Loucy (cell line): Measurements from ENCODE around the gene LRRC61.
"Not testable (repeated sequence)": the region's sequence is repeated elsewhere in the genome, so short reads cannot be mapped to it uniquely, and the experiment has no call there.

Source experiments
- EZH2phosphoT487 ChIP-seq: fragments of 200-600 bp; IDR thresholded peaks from 2 replicates; pipeline ENCODE4 v1.6.1; 2018; ENCODE audit warnings: antibody characterized with exemption, mild to moderate bottlenecking, moderate library complexity, borderline replicate concordance
- TF ChIP-seq, protein P1 (sequence below): fragments of 200-600 bp; sonication (generic); conservative IDR thresholded peaks from 2 replicates; pipeline ENCODE4 v1.5.1; 2014; ENCODE audit warnings: mild to moderate bottlenecking, antibody characterized with exemption, low read length

DNA sequence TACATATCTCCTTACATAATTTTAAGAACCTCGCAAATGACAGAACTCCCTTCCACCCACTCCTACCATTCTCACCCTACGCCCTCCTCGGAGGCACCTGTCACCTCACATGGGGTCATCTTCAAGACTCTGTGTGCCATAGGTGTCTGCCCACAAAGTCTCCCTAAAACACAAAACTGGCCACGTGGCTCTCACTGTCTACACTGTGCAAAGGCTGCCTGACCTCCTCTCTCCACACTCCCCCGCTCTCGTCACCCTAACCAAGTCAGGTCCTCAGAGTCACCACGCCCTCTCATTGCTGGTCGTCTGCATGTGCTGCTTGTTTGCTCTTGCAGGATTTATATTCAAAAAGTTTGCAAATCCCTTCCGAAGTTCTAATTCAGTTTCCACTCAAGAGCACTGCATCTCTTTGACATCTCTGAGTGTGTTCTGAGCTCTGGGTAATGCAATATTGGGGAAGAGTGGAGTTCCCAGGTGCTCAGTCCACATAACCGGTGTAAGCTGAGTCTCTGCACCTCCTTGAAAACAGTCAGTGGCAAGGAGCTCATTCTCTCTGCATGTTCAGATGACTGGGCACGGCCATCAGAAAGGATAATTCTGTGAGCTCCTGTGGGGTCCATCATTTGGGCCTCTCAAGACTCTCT, 17.8 kb upstream of the LRRC61 start:
- TF ChIP-seq, protein P1, sequence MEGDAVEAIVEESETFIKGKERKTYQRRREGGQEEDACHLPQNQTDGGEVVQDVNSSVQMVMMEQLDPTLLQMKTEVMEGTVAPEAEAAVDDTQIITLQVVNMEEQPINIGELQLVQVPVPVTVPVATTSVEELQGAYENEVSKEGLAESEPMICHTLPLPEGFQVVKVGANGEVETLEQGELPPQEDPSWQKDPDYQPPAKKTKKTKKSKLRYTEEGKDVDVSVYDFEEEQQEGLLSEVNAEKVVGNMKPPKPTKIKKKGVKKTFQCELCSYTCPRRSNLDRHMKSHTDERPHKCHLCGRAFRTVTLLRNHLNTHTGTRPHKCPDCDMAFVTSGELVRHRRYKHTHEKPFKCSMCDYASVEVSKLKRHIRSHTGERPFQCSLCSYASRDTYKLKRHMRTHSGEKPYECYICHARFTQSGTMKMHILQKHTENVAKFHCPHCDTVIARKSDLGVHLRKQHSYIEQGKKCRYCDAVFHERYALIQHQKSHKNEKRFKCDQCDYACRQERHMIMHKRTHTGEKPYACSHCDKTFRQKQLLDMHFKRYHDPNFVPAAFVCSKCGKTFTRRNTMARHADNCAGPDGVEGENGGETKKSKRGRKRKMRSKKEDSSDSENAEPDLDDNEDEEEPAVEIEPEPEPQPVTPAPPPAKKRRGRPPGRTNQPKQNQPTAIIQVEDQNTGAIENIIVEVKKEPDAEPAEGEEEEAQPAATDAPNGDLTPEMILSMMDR, result not testable (repeated sequence)
- not testable (repeated sequence) for TF ChIP-seq EZH2phosphoT487
